Left cardiac atrium (tissue), 4 donors: Measurements from ENCODE around the gene TBC1D5. TPM values are rescaled to one million over a fixed set of nuclear protein-coding genes. Genes with fewer than 3 reads are reported as not detected.

Experiments used
- ATAC-seq, 2 donors: fragments of 200-7000 bp; cut with Tn5 transposase; one replicate each; pipeline ENCODE4 v1.9.1; 2020; ENCODE audit warnings: mild to moderate bottlenecking in 2 of 2, moderate library complexity in 2 of 2
- DNase-seq: peaks from one replicate; pipeline ENCODE4 v3.0.0-alpha.2; 2020
- intact Hi-C, 2 donors: fragments of 100-400 bp; cut with DNase I; formaldehyde crosslinking; loops; one replicate each; pipeline versions ENCODE4 v1.14.1 to v1.15.1; 2022 to 2023
- total RNA-seq, 2 donors: library from RNA; stranded (reverse); fragmentation: NEBNext Ultra II Directional; extraction: Animal tissue kit (Norgen Biotek cat#: 25700); gene quantifications; one replicate each; pipeline ENCODE4 v1.2.1, GENCODE V29; 2021
- donor health status: DM: no; HTN: yes; CAD: no.
- donor health status: DM: no; HTN: yes; CAD: no; lungs with severe emphysema.
- donor health status: DM: yes; HTN: yes; CAD: no.
- donor health status: Dilated cardiomyopathy.

Gene TBC1D5
- total RNA-seq, 2 donors from 2014 or later, result 33.2 to 38.7 TPM

DNA sequence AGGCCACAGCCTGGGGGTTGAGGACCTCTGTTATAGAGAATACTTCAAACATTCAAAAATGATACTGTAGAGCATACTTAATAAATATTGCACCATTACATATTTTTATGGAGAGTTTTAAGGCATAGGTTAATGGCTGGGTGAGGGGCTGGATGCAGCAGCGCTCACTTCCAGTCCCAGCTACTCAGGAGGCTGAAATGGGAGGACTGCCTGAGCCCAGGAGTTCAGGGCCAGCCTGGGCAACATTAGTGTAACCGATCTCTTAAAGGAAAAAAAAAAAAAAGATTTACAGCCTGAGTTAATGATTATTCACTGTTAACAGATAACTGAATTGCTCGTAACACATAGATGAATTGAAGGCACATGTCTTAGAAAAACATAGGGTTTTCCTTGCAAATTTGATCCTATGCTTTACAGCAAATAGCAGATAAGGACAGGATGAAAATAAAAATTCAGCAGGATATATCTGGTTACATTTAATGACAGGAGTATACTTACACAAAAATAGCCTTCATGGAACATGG, 282.9 kb downstream of the TBC1D5 start:
- ATAC-seq (no peak), DNase-seq (no peak)
- intact Hi-C loops, result no loop called here

DNA sequence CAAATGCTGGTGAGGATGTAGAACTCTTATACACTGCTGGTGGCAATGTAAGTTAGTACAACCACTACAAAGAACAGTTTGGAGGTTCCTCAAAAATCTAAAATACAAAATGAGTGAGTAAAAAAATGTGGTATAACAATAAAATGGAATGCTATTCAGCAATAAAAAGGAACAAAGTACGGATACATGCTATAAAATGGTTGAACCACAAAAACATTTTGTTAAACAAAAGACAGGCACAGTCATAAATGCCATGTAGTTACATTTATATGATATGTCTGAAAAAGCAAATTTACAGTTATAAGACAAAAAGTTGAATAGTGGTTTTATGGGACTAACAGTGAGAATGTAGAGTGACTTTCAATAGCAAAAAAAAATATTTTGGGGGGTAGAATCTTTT, 285.8 kb downstream of the TBC1D5 start:
- DNase-seq (no peak), ATAC-seq (no peak)
- intact Hi-C loops, result no loop called here

DNA sequence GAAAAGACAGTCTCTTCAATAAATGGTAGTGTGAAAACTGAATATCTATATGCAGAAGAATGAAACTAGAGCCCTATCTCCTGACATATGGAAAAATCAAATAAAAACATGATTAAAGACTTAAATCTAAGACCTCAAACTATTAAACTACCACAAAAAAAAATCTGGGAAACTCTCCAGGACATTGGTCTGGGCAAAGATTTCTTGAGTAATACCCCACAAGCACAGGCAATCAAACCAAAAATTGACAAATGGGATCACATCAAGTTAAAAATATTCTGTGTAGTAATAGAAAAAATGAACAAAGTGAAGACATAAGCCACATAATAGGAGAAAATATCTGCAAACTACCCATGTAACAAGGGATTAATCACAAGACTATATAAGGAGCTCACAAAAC, 286.4 kb downstream of the TBC1D5 start:
- ATAC-seq, result no peak
- intact Hi-C loops, result no loop called here
- no peak for DNase-seq

DNA sequence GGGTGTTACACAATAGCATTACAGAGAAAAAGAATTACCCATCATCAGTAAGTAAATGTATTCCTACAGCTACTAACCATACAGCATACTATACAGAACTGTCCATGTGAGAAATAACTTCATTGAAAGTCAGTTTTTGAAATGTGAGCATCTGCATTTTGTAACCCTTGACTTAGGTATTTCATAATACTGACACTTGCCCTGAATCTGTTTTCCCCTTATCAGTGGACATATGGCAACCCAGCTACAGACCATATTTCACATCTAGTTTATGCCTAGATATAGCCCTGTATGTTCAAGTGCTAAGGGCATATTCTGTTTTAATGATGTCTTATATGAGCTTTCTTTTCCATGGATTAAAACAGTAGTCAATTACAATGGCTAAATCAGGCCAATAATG, 297.6 kb downstream of the TBC1D5 start:
- ATAC-seq, result no peak
- no peak for DNase-seq
- intact Hi-C loops, result no loop called here

DNA sequence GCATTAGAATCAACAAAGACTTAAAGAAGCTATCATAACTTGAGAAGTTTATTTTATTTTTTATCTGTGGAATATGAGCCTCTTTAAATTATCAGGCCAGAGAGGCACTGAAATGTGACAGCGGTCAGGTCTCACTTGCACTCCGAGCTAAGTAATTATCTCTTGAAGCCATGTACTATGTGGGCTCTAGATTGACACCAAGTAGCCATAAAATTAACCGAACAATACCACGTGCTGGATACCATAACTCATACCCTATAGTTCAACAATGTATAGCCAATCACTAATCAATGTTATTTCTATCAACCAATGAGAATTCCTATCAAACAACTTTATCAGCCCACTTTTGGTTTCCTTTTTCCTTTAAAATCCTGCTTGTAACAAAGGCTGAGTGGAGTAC, 299.3 kb downstream of the TBC1D5 start:
- DNase-seq (no peak), ATAC-seq (no peak)
- intact Hi-C loops, result no loop called here

DNA sequence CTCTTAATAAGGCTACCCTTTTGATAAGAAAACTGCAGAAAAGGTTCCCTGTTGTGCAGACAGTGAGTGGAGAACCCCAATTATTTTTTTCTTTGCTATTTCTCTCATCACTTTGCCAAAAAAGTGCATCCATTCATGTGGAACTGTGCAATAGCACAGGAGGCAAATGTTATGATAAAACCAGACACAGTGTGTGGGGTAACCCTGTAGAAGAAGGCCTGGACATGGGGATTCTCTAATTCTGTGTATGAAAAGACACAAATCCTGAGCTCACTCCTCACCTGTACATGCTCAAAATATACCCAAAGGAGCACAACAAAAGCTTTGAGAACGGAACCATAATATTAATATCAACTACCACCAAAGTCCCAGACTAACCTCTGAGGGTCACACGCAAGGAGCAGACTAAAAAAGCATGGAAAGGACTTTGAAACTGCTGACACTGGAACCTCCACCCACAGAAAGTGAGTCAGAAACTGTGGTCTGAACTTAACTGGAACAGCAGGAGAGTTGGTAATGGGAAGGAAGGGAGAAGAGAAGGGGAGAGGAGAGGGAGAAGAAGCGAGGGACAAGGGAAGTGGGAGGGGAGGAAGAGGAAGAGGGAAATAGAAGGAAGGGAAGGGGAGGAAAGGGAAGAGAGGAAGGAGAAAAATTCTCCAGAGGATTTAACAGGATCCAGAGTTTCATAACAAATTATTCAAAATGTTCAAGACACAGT, 299.9 kb downstream of the TBC1D5 start:
- intact Hi-C loops, result no loop called here
- no peak for DNase-seq
- ATAC-seq, result no peak

DNA sequence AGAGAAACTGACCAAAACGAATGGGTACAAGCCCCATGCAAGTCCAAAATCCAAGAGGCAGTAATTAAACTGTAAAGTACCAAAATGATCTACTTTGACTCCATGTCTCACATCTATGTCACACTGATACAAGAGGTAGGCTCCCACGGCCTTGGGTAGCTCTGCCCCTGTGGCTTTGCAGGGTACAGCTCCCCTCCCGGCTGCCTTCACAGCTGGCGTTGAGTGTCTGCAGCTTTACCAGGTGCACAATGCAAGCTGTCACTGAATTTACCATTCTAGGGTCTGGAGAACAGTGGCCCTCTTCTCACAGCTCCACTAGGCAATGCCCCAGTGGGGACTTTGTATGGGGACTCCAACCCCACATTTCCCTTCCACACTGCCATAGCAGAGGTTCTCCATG, 308.6 kb downstream of the TBC1D5 start:
- intact Hi-C loops, result loop anchor here (2.0 to 10.0 kb wide), 2 partner anchors 407 to 411 kb away; no protein-coding TSS in a partner anchor
- DNase-seq, result no peak
- ATAC-seq, result no peak

DNA sequence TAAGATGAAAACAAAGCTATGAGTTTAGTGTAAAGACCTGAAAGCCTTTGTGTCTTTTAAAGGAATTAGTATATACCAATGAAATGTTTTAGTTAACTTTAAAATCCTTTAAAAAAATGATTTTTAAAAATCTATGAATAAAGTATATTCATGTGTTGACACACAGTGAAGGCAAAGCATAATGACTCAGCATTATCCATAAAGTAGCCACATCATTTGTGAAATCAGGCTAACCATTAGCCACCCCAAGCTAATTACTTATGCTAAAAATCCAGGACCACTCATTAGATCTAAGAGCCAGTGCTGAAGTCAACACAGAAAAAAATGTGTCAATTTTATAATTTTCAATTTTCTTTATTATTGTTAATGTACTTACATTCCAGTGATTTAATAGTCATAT, 310.2 kb downstream of the TBC1D5 start:
- no peak for ATAC-seq
- no peak for DNase-seq
- intact Hi-C loops, result loop anchor here (2.0 to 10.0 kb wide), 2 partner anchors 409 to 413 kb away; no protein-coding TSS in a partner anchor

DNA sequence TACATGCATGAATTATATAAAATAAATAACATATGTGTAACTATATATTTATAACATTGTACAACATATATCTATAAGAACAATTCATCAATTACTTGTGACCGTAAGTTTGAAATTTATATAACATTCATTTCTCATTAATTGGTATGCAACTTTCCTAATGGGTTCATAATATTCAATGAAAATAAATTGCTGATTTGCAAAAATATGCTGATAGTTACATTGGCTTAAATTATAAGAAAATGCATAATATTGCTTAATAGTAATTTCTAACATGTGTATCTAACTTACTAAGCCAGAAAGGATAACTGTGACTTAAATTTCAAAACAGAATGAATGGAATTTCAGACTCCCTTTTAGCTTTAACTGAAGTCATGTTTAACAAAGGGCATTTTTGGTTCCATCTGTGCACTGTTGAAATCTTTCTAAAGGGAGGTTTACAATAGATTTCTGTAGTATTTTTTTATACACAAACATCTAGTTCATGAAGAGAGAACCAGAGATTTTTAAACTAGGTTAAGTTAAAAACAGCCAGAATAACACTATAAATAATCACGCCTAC, 310.9 kb downstream of the TBC1D5 start:
- ATAC-seq, result no peak
- DNase-seq, result no peak
- intact Hi-C loops, result loop anchor here (2.0 to 10.0 kb wide), 2 partner anchors 409 to 413 kb away; no protein-coding TSS in a partner anchor

DNA sequence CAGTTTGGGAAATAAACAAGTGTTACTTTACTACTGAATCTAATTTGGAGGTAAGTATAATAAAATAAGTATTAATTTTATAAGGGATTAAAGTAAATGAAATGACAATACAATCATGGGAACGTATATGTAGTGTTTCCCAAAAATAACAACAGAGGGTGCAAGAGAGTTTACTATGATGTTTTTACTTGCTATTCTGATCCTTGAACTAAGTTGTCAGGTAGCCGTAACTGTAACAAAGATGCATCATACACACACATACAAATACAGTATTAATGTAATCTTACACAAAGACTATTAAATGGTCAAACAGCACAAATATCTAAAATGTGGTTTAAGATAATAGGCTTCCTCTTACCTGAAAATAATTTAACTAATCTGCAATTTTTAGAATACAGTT, 311.4 kb downstream of the TBC1D5 start:
- intact Hi-C loops, result loop anchor here in 1 of 2 donors (10.0 kb wide), 1 partner anchor 414 kb away; no protein-coding TSS in a partner anchor
- peak in 1 of 2 donors; percentile 58 for ATAC-seq

DNA sequence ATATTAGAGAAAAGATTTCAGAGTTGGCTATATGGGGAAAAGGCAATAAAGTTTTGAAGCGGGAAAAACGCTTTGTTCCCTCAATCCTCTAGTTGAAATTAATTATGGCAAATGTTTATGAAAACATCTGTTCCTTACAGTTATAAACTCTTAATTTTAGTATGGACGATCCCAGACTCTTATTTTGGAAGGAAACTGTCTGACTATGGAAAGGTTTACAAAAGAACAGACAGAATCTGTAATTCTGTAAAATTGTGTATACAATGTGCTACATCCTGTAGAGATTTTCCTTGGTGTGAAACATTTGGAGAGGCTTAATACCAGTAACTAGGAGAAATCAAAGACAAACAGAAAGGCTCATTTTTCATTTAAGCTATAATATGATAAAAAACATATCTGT, 311.8 kb downstream of the TBC1D5 start:
- ATAC-seq (no peak), DNase-seq (no peak)
- intact Hi-C loops, result loop anchor here in 1 of 2 donors (10.0 kb wide), 1 partner anchor 414 kb away; no protein-coding TSS in a partner anchor

More for the DNA sequence above, 311.4 kb downstream of the TBC1D5 start:
- DNase-seq, result no peak

DNA sequence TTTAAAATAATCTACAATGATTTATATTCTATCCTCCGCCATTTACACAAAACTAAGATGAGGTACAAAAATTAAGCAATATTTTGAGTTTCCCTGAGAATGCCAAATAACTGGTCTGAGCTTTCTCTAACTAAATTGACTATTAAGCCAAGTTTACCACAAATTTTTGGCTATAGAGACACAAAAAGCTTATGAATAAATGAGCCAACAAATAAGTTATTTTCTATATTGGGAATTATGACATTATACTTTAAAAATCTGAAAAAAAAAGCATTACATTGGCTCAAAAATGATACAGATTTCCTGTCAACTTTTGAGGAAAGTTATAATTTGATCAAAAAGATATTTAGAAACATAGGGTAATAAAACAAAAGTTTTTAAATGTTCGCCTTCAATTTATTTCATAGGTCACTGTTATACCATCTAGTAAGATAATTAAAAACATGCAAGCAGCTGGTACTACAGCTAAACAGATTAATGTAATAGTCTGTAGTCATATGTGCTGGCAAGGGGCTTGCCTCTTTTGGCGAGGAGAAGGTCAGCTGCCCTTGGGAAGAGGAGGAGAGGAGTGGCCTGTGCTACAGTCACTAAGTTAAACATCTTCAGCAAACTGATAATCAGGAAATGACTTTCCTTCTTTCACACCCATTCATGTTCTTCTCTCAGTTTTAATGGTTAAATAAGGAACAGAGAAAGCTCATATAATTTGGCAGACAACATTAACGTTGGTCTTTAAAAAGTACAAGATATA, 318.5 kb downstream of the TBC1D5 start:
- no peak for ATAC-seq
- no peak for DNase-seq

DNA sequence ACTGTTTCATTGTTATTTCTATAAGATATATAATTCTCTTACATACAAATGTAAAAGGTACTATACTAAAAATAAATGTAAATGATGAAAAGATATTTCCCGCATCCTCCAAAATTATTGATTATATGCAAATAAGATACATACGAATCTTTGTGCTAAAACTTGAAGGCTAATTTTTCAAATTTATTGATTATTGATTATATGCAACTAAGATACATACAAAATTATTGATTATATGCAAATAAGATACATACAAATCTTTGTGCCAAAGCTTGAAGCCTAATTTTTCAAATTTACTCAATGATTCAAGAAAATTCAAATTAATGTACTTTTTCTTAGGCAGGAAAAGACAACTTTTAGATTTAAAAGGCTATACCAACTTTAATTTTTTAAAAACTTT, 319.8 kb downstream of the TBC1D5 start:
- intact Hi-C loops, result no loop called here
- ATAC-seq (no peak), DNase-seq (no peak)

More for the DNA sequence above, 318.5 kb downstream of the TBC1D5 start:
- intact Hi-C loops, result no loop called here

DNA sequence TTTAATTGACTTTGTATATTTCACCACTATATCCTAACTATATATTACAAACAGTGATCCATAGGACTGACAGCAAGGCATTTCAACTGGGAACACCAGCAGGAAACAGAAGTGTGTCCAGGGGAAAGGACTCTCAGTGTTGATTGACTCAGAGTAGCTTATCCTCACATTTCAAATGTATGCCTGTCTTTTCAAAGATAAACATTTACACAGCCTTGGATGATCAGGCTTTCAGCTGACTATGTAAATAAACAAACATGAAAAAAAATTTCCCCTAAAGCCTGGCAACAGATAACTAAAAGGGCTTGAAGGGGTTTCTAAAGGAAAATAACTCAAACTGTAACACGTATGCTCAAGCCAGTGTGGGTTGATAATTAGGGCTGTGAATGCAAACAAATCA, 321.8 kb downstream of the TBC1D5 start:
- intact Hi-C loops, result no loop called here
- DNase-seq, result no peak
- ATAC-seq, result no peak

DNA sequence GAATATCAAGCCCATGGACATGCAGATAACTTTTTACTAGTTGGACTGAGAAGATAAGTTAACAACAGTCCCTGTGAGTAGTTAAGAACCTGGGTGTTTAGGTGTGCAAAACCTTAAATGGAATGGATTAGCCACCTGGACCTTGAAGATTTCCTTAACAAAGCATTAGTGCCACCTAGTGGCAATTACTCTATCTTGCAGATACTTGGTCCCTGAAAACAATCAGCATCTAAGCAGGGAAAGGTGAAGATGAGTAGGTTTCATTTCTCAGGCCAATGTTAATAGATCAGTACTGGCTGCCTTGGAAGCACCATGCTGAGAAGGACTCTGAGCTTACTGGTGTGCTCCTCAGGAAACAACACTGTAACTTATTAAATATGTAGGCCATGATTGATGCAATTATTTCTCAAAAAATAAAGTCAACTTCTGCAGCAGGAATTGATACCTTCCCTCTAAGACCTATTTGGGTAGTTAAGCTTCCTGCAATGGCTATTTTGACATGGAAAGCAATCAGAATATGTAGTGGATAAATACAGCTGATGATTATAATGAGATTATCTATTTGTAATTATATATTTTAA, 329.4 kb downstream of the TBC1D5 start:
- intact Hi-C loops, result loop anchor here (2.0 to 5.0 kb wide), 2 partner anchors 151 to 154 kb away; no protein-coding TSS in a partner anchor

DNA sequence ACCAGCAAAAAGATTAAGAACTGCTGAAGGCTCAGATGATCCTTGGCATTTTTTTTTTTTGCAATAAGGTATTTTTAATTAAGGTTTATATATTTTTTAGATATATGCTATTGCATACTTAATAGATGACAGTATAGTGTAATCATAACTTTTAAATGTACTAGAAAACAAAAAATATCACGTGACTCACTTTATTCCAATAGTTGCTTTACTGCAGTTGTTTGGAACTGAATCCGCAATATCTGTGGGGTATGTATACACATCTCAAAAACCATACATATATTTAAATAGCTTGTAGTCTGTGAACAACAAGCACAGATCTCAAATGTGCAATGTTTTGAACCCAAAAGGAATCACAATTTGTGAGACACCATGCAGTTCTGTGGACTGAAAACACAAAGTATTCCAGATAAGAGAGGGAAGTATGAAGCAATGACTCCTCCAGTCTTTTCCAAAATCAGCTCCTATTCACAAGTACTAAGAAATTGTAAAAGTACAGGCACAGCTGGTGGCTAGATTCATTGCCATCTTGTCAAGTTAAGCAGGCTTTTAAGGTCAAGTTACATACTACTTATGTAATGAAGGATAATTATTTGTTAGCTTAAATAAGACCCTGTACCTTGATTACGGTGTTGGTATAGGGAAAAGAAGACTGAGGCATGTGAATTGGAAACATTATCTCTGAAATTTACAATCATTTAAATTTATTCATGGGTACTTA, 331.1 kb downstream of the TBC1D5 start:
- DNase-seq (no peak), ATAC-seq (no peak)
- intact Hi-C loops, result loop anchor here in 1 of 2 donors (5.0 kb wide), 1 partner anchor 149 kb away; no protein-coding TSS in a partner anchor

More for the DNA sequence above, 329.4 kb downstream of the TBC1D5 start:
- no peak for DNase-seq
- ATAC-seq, result peak in 1 of 2 donors; percentile 60

DNA sequence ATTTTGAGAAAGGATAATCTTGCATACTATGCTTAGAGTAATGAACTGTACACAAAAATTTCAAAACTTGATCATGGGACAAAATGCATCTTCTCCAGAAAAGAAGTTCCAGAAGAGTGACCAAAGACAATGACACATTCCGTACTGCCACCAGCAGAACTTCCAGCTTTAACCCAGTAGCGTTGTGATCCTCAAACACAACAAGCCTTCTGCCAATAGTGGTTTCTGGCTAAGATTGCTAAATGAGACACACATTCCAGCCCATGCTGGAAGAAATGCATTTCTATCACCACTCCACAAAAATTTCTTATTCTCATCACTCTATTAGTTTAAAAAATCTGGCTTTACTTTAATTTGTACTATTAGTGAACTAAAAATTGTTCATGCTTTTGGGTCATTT, 334.9 kb downstream of the TBC1D5 start:
- ATAC-seq (no peak), DNase-seq (no peak)
- intact Hi-C loops, result loop anchor here in 1 of 2 donors (5.0 kb wide), 1 partner anchor 810 kb away; no protein-coding TSS in a partner anchor

DNA sequence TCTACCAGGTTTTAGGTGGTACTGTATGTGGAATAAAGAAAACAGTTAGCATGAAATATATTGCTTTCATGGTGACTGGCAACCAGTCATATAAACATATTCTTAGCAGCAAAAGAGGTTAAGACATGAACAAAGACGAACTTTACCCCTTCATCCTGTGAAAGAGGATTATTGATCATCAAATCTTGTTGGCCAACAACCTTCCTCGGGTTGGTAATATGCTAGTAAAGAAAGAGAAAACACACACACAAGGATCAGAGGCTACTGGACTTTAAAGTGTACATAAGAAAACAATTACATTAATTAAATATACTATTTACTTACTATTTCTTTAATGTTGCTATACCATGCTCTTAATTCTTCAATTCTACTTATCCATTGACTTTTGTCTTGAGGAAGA, 337.9 kb downstream of the TBC1D5 start:
- intact Hi-C loops, result no loop called here
- no peak for DNase-seq
- no peak for ATAC-seq

DNA sequence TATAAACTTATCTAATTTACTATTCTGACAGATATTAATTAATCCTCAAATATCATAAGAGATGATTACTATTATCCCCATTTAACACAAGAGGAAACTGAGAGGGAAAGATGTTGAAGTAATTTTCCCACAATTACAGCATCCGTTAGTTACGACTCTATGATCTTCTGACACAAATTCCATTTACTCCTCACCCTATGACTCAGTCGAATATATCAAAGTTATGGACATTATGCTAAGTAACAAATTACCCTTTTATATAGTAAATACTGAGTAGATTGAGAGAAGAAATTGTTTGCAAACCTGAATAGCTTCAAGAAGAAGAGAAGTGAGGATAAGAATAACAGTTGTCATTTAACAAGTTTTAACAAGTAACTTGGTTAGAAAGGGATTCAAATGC, 340.0 kb downstream of the TBC1D5 start:
- DNase-seq (no peak), ATAC-seq (no peak)
- intact Hi-C loops, result no loop called here
